Measurements from ENCODE around the gene PLEKHD1.

- TF ChIP-seq POLR2A (IDR thresholded peaks at IDR 0.05), result no peak
- TF ChIP-seq CTCF (IDR thresholded peaks at IDR 0.05), result no peak
Observed at GRCh38 chr14:69480136-69480535, 4.4 kb upstream of the PLEKHD1 start.

Data from esophagus squamous epithelium (tissue), 4 donors.